Natural killer cell (primary cell): ENCODE measurements around the gene INCA1. TPM values are rescaled to one million over a fixed set of nuclear protein-coding genes. Genes with fewer than 3 reads are reported as not detected.
A peak's percentile ranks its signal among the peaks of the same experiment; 100 is the strongest.

ENCODE experiments used
- ATAC-seq, 3 donors: fragments of 150-1000 bp in 2 of 3; fragments of 200-7000 bp in 1 of 3; cut with Tn5 transposase; 1 replicate in 1 of 3; 2 replicates in 2 of 3; pipeline ENCODE4 v1.10.0; 2021; ENCODE audit warnings: mild to moderate bottlenecking in 2 of 3, moderate library complexity in 2 of 3
- DNase-seq, 2 donors: peaks; one replicate each; pipeline versions ENCODE4 v3.0.0 to v3.0.0-alpha.2; 2013 to 2021; ENCODE audit warnings: mixed read lengths in 1 of 2
- H3K27ac ChIP-seq: one replicate; pipeline ENCODE4 v1.5.1; 2013; ENCODE audit warnings: mild to moderate bottlenecking, low read length
- H3K27me3 ChIP-seq: one replicate; pipeline ENCODE4 v1.6.1; 2013; ENCODE audit warnings: low read length; ENCODE audit not compliant: control insufficient read depth, insufficient read depth
- H3K36me3 ChIP-seq: one replicate; pipeline ENCODE4 v1.6.1; 2013; ENCODE audit warnings: low read length; ENCODE audit not compliant: control insufficient read depth, insufficient read depth
- H3K4me1 ChIP-seq: one replicate; pipeline ENCODE4 v1.6.1; 2013; ENCODE audit warnings: low read length; ENCODE audit not compliant: control insufficient read depth, insufficient read depth
- H3K4me3 ChIP-seq: one replicate; pipeline ENCODE4 v1.5.1; 2013; ENCODE audit warnings: low read length
- H3K9me3 ChIP-seq: one replicate; pipeline ENCODE4 v1.6.1; 2013; ENCODE audit warnings: low read length; ENCODE audit not compliant: control insufficient read depth, insufficient read depth
- H3K27ac Mint-ChIP-seq, 2 donors: one replicate each; pipeline ENCODE4 v1.8.0; 2022; ENCODE audit warnings: mild to moderate bottlenecking in 2 of 2, mixed read lengths in 2 of 2, moderate library complexity in 1 of 2
- H3K27me3 Mint-ChIP-seq, 2 donors: one replicate each; pipeline ENCODE4 v1.8.0; 2022; ENCODE audit warnings: low read depth in 2 of 2, mixed read lengths in 2 of 2
- H3K36me3 Mint-ChIP-seq: one replicate; pipeline ENCODE4 v1.8.0; 2022; ENCODE audit warnings: mixed read lengths
- H3K4me1 Mint-ChIP-seq, 2 donors: one replicate each; pipeline ENCODE4 v1.8.0; 2022; ENCODE audit warnings: mixed read lengths in 2 of 2
- H3K4me3 Mint-ChIP-seq: one replicate; pipeline ENCODE4 v1.8.0; 2022; ENCODE audit warnings: mild to moderate bottlenecking, moderate library complexity, mixed read lengths
- H3K9me3 Mint-ChIP-seq, 2 donors: one replicate each; pipeline ENCODE4 v1.8.0; 2022; ENCODE audit warnings: mixed read lengths in 2 of 2
- WGBS: methylation state at CpG from one replicate; pipeline ENCODE4 v1.1.7; 2013; ENCODE audit warnings: missing lambda C conversion rate; ENCODE audit not compliant: insufficient coverage; 5-methylcytosine and 5-hydroxymethylcytosine counted together
- intact Hi-C: fragments of 100-400 bp; cut with micrococcal nuclease; formaldehyde crosslinking; loops from one replicate; pipeline ENCODE4 v1.14.2; 2022
- total RNA-seq, 4 donors: library from RNA; stranded (reverse); fragments of 120-200 nt in 1 of 4; gene quantifications; one replicate each; pipeline versions ENCODE4 v1.2.3 to v1.2.4, GENCODE V29; 2013 to 2022
- TF ChIP-seq, protein P1 (sequence below): fragments of 200-600 bp; IDR thresholded peaks from one replicate; pipeline ENCODE4 v1.8.0; 2022; ENCODE audit warnings: antibody characterized with exemption

Gene INCA1, protein sequence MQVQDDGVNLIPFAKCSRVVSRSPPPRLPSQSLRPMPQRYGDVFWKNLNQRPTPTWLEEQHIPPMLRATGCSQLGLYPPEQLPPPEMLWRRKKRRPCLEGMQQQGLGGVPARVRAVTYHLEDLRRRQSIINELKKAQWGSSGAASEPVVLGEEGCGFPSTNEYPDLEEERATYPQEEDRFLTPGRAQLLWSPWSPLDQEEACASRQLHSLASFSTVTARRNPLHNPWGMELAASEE
- total RNA-seq: under 1 TPM in 2 of 3 donors, not detected in 1; 0.39 to 0.54 TPM
- total RNA-seq (2013): 0.16 TPM

DNA sequence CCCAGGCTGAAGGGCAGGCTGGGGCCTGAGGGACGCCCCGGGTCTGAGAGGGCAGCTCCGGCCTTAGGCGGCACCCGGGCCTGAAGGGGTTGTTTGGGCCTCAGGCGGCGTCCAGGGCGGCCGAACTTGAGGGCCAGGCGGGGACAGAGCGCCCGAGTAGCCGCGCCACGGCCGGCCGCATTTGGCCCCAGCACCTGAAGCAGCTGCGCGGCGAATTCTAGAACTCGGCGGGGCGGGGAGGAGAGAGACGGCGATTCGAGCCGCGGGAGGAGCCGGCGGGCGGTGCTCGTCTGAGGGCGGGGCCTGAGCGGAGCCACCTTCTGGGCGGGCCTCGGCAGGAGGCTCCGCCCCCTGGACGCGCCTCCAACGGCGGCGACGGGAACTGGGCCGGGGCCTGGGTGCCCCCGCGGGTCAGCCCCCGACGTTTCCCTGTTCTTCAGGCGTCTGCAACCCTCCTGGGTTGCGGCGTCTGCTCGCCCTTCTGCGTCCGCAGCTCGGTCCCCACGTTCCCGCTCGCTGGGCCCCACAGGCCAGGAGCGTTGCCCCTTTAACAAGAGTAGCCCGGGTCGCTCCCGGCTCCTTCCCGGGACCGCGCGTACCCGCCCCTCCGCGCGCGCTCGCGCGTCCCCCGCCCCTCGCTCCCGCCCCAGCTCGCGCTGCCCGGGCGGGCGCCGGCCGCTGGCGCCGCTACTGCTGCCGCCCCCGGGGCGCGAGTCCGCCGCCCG is at the start of gene INCA1, which contains the start of gene KIF1C:
TSS of gene INCA1 (minus strand) at position 221 of the 725 bp plus-strand sequence. CDS start 3,085 bp downstream, outside the sequence.
TSS of gene KIF1C (plus strand) at position 649 of the 725 bp plus-strand sequence. CDS start 2,297 bp downstream, outside the sequence.
- Mint-ChIP-seq H3K27me3 (peaks cover 0 to 4% of the 10 kb centered on the region in 2 donors), H3K9me3 (no peaks in the 10 kb centered on the region), H3K4me1 (peaks cover 18 to 38% of the 10 kb centered on the region in 2 donors), H3K4me3 (peak within 1 kb of the TSS; percentile 89), H3K36me3 (no peaks in the 10 kb centered on the region), H3K27ac (peak within 1 kb of the TSS; percentile 56 to 86)
- peak within 1 kb of the TSS; percentile 77 for H3K27ac ChIP-seq
- DNase-seq (peak; percentile 90 to 96), ATAC-seq (peak; percentile 96 to 98 (median 97))
- TF ChIP-seq, protein P1, sequence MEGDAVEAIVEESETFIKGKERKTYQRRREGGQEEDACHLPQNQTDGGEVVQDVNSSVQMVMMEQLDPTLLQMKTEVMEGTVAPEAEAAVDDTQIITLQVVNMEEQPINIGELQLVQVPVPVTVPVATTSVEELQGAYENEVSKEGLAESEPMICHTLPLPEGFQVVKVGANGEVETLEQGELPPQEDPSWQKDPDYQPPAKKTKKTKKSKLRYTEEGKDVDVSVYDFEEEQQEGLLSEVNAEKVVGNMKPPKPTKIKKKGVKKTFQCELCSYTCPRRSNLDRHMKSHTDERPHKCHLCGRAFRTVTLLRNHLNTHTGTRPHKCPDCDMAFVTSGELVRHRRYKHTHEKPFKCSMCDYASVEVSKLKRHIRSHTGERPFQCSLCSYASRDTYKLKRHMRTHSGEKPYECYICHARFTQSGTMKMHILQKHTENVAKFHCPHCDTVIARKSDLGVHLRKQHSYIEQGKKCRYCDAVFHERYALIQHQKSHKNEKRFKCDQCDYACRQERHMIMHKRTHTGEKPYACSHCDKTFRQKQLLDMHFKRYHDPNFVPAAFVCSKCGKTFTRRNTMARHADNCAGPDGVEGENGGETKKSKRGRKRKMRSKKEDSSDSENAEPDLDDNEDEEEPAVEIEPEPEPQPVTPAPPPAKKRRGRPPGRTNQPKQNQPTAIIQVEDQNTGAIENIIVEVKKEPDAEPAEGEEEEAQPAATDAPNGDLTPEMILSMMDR: no peak
- H3K36me3 ChIP-seq: peaks cover 2% of the 10 kb centered on the region
- intact Hi-C loops: no loop called here
- H3K9me3 ChIP-seq: no peaks in the 10 kb centered on the region
- no peaks in the 10 kb centered on the region for H3K27me3 ChIP-seq
- H3K4me3 ChIP-seq: peak within 1 kb of the TSS; percentile 67
- peaks cover 21% of the 10 kb centered on the region for H3K4me1 ChIP-seq
- under 1% methylated on average over 93 of the region's 93 CpGs for WGBS

DNA sequence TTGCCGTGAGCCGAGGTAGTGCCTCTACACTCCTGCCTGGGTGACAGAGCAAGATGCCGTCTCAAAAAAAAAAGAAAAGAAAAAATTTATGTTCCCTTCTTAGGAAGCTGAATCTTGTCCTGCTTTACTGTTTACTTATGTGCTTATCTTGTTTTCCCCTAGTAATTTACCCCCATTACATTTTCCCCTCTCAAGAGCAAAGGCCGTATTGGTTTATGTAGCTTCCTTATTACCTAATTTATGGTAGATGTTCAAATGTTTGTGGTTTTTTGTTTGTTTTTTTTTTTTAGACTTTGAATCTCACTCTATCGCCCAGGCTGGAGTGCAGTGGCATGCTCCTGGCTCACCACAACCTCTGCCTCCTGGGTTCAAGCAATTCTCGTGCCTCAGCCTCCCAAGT is 48.2 kb upstream of the INCA1 start:
- Mint-ChIP-seq H3K36me3 (no peaks in the 10 kb centered on the region), H3K4me1 (peaks cover 13 to 14% of the 10 kb centered on the region in 2 donors), H3K27me3 (no peaks in the 10 kb centered on the region), H3K9me3 (no peaks in the 10 kb centered on the region), H3K27ac (no peak overlapping the region), H3K4me3 (no peak overlapping the region)
- ATAC-seq: no peak
- Histone ChIP-seq H3K4me3 (no peak overlapping the region), H3K9me3 (no peaks in the 10 kb centered on the region), H3K27ac (no peak overlapping the region), H3K27me3 (no peaks in the 10 kb centered on the region), H3K4me1 (peaks cover 27% of the 10 kb centered on the region), H3K36me3 (no peaks in the 10 kb centered on the region)
- peak in 1 of 2 donors; percentile 28 for DNase-seq
- 58% methylated on average over 5 of the region's 6 CpGs for WGBS
- intact Hi-C loops: no loop called here
- TF ChIP-seq, protein P1: no peak

DNA sequence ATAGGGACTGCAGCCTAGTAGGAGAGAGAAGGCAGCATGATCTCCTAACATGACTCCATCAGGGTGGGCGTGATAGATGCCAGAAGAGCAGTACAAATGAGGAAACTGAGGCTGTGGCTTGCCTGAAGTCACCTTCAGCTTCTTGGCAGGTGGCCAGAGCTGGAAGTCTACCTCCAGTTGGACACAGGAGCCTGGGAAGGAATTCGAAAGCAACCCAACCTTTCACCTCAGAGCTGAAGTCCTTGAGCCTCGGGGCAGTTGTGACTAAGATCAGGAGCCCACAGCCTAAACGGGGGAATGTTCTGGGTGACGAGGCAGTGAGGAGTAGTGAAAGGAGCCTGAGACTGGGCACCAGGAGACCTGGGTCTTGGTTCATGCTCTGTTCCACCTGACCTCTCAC is 47.3 kb upstream of the INCA1 start:
- intact Hi-C loops: no loop called here
- Histone ChIP-seq H3K27ac (no peak overlapping the region), H3K27me3 (no peaks in the 10 kb centered on the region), H3K9me3 (no peaks in the 10 kb centered on the region), H3K4me1 (peaks cover 22% of the 10 kb centered on the region), H3K36me3 (no peaks in the 10 kb centered on the region), H3K4me3 (no peak overlapping the region)
- peaks cover 10 to 12% of the 10 kb centered on the region in 2 donors for H3K4me1 Mint-ChIP-seq
- no peaks in the 10 kb centered on the region for H3K36me3 Mint-ChIP-seq
- ATAC-seq: no peak
- no peak overlapping the region for H3K27ac Mint-ChIP-seq
- no peaks in the 10 kb centered on the region for H3K27me3 Mint-ChIP-seq
- H3K9me3 Mint-ChIP-seq: no peaks in the 10 kb centered on the region
- TF ChIP-seq, protein P1: no peak
- DNase-seq: no peak
- H3K4me3 Mint-ChIP-seq: no peak overlapping the region
- 84% methylated on average over 5 of the region's 5 CpGs for WGBS
